Posterior cingulate gyrus (tissue), 11 donors: ENCODE data around the gene SPN.
"Not testable (repeated sequence)": the region's sequence is repeated elsewhere in the genome, so short reads cannot be mapped to it uniquely, and the experiment has no call there.

Experiments
- DNase-seq, 10 donors: peaks; one replicate each; pipeline versions ENCODE4 v3.0.0 to v3.0.0-alpha.2; 2020 to 2021; ENCODE audit warnings: mixed read lengths in 3 of 10
- intact Hi-C: fragments of 100-400 bp; cut with DNase I; formaldehyde crosslinking; loops from one replicate; pipeline ENCODE4 v1.15.1; 2023

The SPN gene

DNA sequence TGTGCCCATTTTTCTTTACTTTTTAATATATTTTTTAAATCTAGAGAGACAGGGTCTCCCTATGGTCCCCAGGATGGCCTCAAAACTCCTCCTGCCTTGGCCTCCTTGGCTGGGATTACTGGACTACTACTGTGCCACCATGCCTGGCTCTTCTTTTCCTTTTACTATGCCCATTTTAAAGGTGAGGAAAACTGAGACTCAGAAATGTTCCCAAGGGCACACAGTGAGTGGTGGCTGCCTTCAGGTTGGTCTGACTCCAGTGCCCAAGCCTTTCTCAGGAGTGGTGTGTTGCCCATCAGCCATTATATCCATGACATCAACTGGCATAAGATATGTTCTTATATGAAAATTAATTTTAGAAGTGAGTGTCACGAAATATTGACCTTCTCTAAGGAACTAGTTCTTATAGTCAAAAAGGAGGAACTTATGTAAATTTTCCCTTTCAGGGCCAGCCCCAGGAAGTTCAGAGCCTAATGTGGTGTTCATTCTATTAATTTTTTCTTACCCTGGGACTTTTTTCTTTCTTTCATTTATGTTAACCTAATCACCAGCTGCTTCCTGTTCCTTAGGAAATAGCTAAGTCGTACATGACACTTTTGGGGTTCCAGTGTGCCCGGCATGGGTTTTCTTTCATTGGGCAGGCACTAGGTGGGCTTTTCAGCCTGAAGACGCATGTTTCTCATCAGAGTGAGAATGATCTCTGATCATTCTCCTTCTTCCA lies 17.9 kb upstream of the SPN start:
- DNase-seq: no peak
- intact Hi-C loops: no loop called here

DNA sequence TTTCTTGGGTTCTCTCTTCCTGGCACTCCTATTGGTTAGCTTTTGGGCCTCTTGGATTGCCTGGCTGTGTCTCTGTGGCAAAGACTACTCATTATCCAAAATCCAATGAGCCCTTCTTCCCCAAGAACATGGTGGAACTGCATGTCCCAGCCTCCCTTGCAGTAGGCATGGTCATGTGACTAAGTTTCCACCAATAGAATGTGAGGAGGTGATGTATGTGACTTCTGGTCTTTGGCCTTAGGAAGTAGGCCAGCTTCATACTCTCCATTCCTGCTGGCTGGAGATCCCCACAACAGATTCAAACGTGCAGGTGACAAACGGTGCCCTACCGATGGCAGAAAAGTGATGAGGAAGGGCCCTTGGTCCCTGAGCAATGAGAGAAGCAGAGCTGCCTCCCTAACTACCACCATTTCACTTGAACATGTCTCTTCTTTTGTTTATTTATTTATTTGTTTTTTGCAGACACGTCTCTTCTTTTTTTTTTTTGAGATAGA lies 17.3 kb upstream of the SPN start:
- DNase-seq: no peak
- intact Hi-C loops: no loop called here

DNA sequence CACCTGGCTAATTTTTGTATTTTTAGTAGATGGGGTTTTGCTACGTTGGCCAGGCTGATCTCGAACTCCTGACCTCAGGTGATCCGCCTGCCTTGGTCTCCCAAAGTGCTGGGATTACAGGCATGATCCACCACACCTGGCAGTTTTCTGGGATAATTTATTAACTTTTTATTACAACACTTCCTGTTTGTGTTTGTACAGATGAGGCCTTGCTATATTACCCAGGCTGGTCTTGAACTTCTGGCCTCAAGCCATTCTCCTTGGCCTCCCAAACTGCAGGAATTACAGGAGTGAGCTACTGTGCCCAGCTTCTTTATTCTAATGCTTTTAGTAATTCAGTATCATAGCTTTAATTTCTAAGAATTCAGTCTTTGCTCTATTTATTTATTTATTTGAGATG lies 16.1 kb upstream of the SPN start:
- no peak for DNase-seq
- intact Hi-C loops: no loop called here

DNA sequence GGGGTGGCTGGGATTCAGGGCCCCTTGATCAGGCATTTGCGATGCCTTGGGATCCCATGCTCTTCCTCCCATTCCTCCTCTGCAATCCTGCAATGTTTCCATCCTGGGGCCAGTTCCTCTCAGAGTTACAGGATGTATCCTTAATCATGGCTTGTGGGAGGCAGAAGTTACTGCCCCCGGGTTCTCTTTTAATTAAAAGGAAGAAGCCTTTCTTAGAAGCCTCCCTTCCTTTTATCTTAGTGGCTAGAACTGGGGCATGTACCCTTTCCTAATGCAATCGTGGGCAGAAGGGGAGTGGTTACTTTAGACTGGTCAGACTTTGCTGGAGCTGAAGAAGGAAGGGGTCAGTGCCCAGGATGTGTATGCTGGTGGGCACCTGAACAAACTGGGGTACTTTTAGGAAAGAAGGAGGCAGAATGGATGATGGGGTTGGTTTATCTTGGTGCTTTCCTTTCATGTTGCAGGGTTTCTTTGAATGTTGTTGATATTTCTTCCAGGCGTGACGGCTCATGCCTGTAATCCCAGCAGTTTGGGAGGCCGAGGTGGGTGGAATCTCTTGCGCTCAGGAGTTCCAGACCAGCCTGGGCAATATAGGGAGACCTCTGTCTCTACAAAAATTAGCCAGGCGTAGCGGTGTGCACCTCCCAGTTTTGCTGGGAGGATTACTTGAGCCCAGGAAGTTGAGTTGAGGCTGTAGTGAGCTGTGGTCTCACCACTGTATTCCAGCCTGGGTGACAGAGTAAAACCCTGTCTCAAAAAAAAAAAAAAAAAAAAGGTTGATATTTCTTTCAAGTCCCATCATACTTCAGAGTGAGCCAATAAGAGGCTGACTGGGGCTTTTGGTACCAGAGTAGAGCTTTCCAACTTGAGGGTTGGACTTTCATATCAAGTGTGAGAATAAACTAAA lies 13.2 kb upstream of the SPN start:
- DNase-seq: no peak
- intact Hi-C loops: no loop called here

DNA sequence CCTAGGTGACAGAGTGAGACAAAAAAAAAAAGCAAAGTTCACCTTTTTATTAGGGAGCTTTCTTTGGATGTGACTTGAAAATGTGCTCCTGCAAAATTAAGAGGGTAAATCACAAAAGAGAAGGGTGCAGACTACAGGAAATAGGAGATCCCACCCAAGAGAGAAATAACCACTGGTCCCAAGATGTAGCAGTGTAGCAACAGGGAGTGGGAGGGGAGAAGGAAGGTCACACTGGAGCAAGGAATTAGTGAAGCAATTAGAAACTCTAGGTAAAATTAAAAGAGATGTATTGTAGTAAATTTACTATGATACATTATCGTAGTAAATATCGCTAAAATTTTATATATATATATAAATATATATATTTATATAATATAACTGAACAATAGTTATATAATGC lies 12.3 kb upstream of the SPN start:
- DNase-seq: no peak
- intact Hi-C loops: no loop called here

DNA sequence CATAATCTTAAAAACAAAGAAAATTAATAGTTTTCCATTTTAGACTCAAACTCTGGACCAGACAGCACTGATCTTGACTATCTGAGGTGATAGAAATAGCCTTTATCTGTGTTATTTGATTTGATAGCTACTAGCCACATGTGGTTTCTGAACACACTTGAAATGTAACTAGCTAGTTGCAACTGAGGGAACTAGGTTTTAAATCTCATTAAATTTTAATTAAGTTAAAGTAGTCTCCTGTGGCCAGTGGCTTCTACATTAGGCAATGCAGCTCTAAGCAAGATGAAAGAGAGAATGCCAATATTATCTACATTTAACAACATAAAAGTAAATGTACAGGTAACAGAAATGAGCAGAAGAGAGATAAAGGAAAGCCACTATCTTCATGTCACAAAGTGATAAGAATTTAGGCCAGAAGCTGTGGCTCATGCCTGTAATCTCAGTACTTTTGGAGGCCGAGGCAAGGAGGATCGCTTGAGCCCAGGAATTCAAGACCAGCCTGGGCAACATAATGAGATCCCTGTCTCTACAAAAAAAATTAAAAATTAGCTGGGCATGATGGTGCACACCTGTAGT lies 11.2 kb upstream of the SPN start:
- intact Hi-C loops: no loop called here
- DNase-seq: no peak

DNA sequence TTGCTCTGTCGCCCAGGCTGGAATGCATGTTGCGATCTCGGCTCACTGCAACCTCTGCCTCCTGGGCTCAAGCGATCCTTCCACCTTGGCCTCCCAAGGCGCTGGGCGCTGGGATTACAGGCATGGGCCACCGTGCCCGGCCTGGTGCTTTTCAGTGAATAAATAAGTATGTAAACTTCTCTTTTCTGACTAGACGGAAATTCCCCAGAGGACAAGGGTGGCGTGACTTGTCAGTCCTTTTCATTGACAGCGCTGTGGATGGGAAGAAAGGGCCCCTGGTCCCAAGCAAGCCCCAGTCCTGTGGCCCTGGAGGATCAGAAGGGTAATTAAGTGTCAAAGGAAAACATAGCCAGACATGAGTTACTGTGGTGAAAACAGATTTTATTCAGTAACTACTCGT lies 9.6 kb upstream of the SPN start:
- no peak for DNase-seq
- intact Hi-C loops: no loop called here

DNA sequence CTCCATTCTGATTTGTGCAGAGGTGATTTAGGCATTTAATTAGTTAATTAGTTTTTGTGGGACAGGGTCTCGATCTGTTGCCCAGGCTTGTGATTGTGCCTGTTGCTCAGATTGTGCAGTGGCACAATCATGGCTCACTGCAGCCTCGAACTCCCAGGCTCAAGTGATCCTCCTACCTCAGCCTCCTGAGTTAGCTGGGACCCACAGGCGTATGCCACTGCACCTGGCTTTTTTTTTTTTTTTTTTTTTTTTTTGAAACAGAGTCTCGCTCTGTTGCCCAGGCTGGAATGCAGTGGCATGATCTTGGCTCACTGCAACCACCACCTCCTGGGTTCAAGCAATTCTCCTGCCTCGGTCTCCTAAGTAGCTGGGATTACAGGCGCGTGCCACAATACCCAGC lies 9.2 kb upstream of the SPN start:
- DNase-seq, intact Hi-C loops: not testable (repeated sequence)

DNA sequence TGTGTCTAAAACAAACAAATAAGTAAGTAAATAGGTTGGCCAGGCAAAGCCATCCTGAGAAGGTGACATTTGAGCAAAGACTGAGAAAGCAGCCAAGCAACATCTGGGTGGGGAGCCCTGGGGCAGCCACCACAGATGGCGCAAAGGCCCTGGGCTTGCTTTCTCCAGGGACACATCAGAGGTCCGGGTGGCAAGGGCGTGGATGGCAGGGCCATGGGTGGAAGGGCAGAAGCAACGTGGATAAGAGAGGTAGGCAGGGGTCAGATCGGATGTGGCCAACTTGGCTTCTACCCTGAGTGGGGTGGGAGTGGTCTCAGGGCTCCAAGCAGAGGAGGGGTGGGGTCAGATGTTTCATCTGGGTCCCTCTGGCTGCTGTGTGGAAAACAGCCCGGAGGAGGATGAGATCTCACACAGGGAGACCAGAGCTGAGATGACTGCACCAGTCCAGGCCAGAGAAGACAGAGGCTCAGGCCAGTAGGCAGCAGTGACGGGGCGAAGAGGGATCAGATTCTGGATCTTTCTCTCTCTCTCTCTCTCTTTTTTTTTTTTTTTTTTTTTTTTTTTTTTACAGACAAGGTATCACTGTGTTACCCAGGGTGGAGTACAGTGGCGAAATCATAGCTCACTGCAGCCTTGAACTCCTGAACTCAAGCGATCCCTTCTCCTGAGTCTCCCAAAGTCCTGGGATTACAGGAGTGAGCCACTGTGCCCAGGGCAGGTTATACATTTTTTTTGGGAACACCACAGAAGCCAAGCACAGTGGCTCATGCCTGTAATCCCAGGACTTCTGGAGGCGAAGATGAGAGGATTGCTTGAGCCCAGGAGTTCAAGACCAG lies 6.1 kb upstream of the SPN start:
- intact Hi-C loops: no loop called here
- DNase-seq: no peak

DNA sequence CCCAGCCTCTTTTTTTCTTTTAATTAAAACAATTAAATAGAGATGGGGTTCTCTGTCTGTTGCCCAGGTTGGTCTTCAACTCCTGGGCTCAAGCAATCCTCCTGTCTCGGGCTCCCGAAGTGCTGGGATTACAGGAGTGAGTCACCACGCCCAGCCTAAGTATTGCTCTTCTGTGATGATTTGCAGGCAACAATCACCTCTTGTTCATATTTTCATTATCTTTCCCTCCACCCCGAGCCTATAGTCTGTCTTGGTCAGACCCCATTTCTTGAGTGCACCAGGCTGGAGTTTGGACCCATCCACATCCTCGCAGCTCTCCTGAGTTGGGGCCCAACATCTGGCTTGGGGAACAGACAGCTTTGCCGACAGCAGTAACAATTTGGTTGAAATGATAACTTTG lies 4.3 kb upstream of the SPN start:
- intact Hi-C loops: no loop called here
- no peak for DNase-seq

DNA sequence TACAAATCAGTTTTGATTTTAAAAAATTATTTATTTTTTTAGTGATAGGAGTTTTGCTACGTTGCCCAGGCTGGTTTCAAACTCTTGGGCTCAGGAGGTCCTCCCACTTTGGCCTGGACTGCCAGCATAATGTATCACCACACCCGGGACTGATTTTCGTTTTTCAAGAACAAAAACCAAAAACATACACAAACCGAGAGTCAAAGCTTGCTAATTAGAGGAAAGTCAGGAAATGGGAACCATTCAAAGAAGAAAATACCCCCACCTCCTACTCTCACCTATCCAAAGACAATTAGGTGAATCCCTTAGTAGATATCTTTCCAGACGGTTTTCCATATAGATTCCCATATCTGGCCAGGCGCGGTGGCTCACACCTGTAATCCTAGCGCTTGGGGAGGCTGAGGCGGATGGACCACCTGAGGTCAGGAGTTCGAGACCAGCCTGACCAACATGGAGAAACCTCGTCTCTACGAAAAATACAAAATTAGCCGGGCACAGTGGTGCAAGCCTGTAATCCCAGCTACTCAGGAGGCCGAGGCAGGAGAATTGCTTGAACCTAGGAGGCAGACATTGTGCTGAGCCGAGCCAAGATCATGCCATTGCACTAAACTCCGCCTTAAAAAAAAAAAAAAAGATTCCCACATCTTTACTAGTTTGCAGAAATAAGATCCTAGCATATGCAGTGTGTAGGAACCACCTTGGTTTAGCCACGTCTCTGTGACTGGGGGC lies 883 bp upstream of the SPN start:
- DNase-seq: no peak
- intact Hi-C loops: no loop called here

DNA sequence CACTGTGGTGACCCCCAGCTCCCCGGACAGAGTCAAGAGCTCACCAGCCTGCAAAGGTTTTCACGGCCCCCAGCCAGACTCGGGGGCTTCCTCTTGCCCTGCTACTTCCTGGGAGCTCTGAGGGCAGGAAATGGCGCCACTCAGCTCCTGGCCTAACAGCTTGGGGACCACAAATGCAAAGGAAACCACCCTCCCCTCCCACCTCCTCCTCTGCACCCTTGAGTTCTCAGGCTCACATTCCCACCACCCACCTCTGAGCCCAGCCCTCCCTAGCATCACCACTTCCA lies 375 bp upstream of the SPN start:
- intact Hi-C loops: no loop called here
- DNase-seq: no peak

DNA sequence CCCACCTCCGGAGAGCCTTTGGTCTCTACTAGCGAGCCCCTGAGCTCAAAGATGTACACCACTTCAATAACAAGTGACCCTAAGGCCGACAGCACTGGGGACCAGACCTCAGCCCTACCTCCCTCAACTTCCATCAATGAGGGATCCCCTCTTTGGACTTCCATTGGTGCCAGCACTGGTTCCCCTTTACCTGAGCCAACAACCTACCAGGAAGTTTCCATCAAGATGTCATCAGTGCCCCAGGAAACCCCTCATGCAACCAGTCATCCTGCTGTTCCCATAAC lies 702 bp downstream of the SPN start:
- intact Hi-C loops: no loop called here
- no peak for DNase-seq

DNA sequence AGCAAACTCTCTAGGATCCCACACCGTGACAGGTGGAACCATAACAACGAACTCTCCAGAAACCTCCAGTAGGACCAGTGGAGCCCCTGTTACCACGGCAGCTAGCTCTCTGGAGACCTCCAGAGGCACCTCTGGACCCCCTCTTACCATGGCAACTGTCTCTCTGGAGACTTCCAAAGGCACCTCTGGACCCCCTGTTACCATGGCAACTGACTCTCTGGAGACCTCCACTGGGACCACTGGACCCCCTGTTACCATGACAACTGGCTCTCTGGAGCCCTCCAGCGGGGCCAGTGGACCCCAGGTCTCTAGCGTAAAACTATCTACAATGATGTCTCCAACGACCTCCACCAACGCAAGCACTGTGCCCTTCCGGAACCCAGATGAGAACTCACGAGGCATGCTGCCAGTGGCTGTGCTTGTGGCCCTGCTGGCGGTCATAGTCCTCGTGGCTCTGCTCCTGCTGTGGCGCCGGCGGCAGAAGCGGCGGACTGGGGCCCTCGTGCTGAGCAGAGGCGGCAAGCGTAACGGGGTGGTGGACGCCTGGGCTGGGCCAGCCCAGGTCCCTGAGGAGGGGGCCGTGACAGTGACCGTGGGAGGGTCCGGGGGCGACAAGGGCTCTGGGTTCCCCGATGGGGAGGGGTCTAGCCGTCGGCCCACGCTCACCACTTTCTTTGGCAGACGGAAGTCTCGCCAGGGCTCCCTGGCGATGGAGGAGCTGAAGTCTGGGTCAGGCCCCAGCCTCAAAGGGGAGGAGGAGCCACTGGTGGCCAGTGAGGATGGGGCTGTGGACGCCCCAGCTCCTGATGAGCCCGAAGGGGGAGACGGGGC lies 1.3 kb downstream of the SPN start:
- DNase-seq: no peak
- intact Hi-C loops: no loop called here

DNA sequence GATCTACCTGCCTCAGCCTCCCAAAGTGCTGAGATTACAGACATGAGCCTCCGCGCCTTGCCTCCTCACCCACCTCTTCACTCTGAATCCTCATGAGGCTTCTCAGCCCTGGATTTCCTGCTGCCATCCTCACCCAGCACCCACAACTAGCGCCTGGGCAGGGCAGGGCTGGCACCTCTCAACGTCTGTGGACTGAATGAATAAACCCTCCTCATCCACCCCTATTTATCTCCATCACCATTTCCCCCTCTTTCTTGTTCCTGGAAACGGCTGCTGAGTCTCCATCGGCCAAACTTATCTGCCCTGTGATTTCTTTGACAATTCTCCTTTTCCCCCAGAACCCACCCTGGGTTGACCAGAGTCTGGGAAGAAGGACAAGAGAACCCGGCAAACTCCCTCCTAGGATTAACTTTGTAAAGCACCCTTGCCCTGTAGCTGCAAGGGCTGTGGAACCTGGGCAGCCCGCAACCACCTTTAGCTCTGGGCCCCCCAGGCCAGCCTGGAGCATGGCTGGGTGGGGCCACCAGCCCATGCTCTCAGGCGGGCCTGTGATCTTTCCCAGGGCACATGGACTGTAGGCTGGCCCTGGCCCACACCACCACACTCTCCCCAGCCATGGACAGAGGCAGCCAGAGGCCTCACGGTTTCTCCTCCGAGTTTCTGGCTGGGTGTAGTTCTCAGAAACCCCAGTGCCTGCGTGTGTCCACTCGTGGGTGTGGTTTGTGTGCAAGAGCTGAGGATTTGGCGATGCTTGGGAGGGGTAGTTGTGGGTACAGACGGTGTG lies 2.4 kb downstream of the SPN start:
- intact Hi-C loops: no loop called here
- no peak for DNase-seq

DNA sequence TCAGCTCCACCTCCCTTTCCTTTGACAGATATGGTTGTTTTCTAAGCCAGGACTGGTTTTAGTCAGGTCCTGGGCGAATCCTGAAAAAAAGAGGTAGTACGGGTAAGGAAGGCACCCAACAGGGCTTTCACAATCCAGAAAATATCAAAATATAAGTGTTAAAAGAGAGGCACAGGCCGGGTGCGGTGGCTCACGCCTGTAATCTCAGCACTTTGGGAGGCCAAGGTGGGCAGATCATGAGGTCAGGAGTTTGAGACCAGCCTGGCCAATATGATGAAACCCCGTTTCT lies 4.2 kb downstream of the SPN start:
- DNase-seq, intact Hi-C loops: not testable (repeated sequence)

DNA sequence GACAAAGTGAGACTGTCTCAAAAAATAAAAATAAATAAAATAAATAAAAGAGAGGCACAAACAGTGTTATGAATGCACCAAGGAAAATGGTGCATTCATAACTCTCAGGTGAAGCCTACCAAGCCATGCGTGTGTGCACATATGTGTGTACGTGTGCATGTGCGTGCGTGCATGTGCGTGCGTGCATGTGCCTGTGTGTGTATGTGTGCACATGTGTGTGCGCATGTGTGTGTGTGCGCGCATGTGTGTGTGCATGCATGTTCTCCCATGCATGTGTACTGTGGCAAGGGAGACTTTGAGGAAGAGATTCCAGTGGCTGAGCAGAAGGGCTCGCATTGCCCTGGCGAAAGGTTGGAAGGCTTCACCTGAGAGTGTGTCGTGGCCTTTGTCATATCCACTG lies 4.7 kb downstream of the SPN start:
- intact Hi-C loops: no loop called here
- no peak for DNase-seq

DNA sequence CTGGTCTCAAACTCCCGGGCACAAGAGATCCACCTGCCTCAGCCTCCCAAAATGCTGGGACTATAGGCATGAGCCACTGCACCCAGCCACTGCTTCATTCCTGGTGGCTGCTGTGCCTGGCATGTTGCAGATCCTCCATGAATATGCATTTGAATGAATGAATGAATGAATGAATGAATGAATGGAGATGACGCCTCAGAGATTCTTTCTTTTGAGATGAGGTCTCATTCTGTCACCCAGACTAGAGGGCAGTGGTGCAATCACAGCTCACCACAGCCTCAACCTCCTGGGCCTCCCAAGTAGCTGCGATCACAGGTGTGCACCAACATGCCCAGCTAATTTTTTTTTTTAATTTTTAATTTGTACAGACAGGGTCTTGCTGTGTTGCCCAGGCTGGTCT lies 5.2 kb downstream of the SPN start:
- intact Hi-C loops: no loop called here
- no peak for DNase-seq

DNA sequence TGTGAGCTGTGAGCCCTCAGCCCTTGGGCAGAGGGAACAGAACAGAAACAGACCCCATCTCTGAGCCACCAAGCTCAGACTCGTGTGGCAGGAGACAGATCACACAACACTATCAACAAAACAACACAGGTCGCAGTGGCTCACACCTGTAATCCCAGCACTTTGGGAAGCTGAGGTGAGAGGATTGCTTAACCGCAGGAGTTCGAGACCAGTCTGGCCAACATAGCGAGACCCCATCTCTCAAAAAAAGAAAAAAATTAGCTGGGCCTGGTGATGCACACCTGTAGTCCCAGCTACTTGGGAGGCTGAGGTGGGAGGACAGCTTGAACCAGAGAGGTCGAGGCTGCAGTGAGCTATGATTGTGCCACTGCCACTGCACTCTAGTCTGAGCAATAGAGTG lies 10.5 kb downstream of the SPN start:
- intact Hi-C loops: no loop called here
- DNase-seq: no peak
